Immature natural killer cell (primary cell): Measurements from ENCODE around the gene KLK4. TPM values are rescaled to one million over a fixed set of nuclear protein-coding genes. Genes with fewer than 3 reads are reported as not detected.

Source experiments
- DNase-seq, 3 donors: peaks; one replicate each; pipeline ENCODE4 v3.0.0; 2022; ENCODE audit warnings: mixed read lengths in 1 of 3
- H3K27ac Mint-ChIP-seq, 6 donors: one replicate each; pipeline ENCODE4 v1.8.0; 2020; ENCODE audit warnings: mixed read lengths in 6 of 6, mild to moderate bottlenecking in 5 of 6, inconsistent platforms in 4 of 6, moderate library complexity in 3 of 6
- H3K27me3 Mint-ChIP-seq, 3 donors: one replicate each; pipeline ENCODE4 v1.8.0; 2020 to 2021; ENCODE audit warnings: low read depth in 3 of 3, mild to moderate bottlenecking in 3 of 3, mixed read lengths in 3 of 3, moderate library complexity in 3 of 3, inconsistent platforms in 1 of 3
- H3K36me3 Mint-ChIP-seq, 3 donors: one replicate each; pipeline ENCODE4 v1.8.0; 2020; ENCODE audit warnings: mixed read lengths in 3 of 3, inconsistent platforms in 2 of 3, mild to moderate bottlenecking in 2 of 3
- H3K4me1 Mint-ChIP-seq, 2 donors: one replicate each; pipeline ENCODE4 v1.8.0; 2020; ENCODE audit warnings: inconsistent platforms in 2 of 2, mild to moderate bottlenecking in 2 of 2, mixed read lengths in 2 of 2, moderate library complexity in 1 of 2
- H3K4me3 Mint-ChIP-seq, 5 donors: one replicate each; pipeline ENCODE4 v1.8.0; 2020; ENCODE audit warnings: mild to moderate bottlenecking in 5 of 5, mixed read lengths in 5 of 5, inconsistent platforms in 3 of 5, moderate library complexity in 3 of 5
- H3K9me3 Mint-ChIP-seq, 6 donors: one replicate each; pipeline ENCODE4 v1.8.0; 2020; ENCODE audit warnings: mild to moderate bottlenecking in 6 of 6, mixed read lengths in 6 of 6, inconsistent platforms in 4 of 6, moderate library complexity in 3 of 6
- polyA plus RNA-seq, 3 donors: library from polyadenylated mRNA; unstranded; fragments of 300-500 nt; fragmentation: Illumina TruSeq; gene quantifications; one replicate each; pipeline ENCODE4 v1.2.3, GENCODE V29; 2021

KLK4 gene
- polyA plus RNA-seq, 3 donors from 2014 or later = not detected

- H3K9me3 Mint-ChIP-seq = no peaks in the 10 kb centered on the region
- H3K4me3 Mint-ChIP-seq = no peak overlapping the region
- H3K27me3 Mint-ChIP-seq = peaks cover 3 to 23% (median 18%) of the 10 kb centered on the region in 3 donors
- no peak overlapping the region for H3K27ac Mint-ChIP-seq
- no peaks in the 10 kb centered on the region for H3K36me3 Mint-ChIP-seq
- H3K4me1 Mint-ChIP-seq = peaks cover 0 to 3% of the 10 kb centered on the region in 2 donors
- DNase-seq = no peak
Measured at GRCh38 chr19:50931023-50931422, 19.8 kb upstream of the KLK4 start.

DNA sequence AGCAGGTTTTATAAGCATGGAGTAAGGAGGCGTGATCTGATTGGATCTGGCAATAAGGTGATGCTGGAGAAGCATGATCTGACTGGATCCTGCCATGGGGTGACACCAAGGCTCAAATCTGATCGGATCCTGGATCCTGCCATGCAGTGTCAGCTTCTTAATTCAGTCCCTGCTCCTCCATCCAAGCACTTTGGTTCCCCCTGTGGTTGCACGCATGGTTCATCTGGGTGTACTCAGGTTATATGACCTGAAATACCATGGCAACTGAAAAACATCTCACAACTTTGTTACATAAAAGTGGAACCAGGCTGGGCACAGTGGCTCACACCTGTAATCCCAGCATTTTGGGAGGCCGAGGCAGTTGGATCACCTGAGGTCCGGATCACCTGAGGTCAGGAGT is 17.6 kb upstream of the KLK4 start:
- Mint-ChIP-seq H3K4me3 (no peak overlapping the region), H3K4me1 (peaks cover 0 to 3% of the 10 kb centered on the region in 2 donors), H3K36me3 (no peaks in the 10 kb centered on the region), H3K9me3 (no peaks in the 10 kb centered on the region), H3K27ac (no peak overlapping the region), H3K27me3 (peaks cover 3 to 23% (median 13%) of the 10 kb centered on the region in 3 donors)
- DNase-seq = no peak

DNA sequence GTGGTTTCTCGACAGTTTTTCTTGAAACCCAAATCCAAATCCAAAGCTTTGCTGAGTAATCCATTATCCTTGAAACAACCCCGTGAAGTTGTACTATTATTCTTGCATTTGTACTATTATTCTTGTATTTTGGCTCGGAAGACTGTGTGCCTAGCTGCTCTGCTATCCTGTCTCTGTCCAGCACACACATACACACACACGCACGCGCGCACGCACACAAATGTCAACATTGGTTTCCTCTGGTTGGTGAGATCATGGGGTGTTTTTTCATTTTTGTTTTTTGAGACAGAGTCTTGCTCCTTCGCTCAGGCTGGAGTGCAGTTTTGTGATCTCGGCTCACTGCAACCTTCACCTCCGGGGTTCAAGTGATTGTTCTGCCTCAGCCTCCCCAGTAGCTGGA is 14.9 kb upstream of the KLK4 start:
- Mint-ChIP-seq H3K27me3 (peaks cover 3 to 17% (median 14%) of the 10 kb centered on the region in 3 donors), H3K4me1 (peaks cover 9 to 11% of the 10 kb centered on the region in 2 donors)

DNA sequence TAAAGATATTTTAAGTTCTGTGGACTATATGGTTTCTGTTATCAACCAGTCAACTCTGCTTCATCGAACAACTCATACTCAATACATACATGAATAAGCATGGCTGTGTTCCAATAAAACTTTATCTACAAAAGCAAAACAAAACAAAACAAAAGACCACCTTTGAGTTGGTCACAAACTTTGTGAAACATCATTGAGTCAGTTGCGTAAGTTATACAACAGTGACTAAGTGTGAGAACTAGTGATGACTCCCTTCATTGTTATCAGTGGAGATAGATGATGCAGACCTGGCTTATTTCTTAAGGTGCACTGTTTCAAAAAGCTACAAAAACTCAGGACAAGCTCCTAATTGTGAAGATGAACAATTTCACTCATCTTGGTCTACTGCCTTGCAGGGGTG is 14.5 kb upstream of the KLK4 start:
- Mint-ChIP-seq H3K36me3 (no peaks in the 10 kb centered on the region), H3K9me3 (no peaks in the 10 kb centered on the region), H3K4me3 (no peak overlapping the region), H3K4me1 (peaks cover 9 to 11% of the 10 kb centered on the region in 2 donors), H3K27ac (no peak overlapping the region), H3K27me3 (peaks cover 3 to 15% (median 11%) of the 10 kb centered on the region in 3 donors)
- no peak for DNase-seq

More for the DNA sequence above, 14.9 kb upstream of the KLK4 start:
- Mint-ChIP-seq H3K4me3 (no peak overlapping the region), H3K27ac (no peak overlapping the region), H3K36me3 (no peaks in the 10 kb centered on the region), H3K9me3 (no peaks in the 10 kb centered on the region)
- no peak for DNase-seq

- H3K4me1 Mint-ChIP-seq = peaks cover 8 to 9% of the 10 kb centered on the region in 2 donors
- no peaks in the 10 kb centered on the region for H3K9me3 Mint-ChIP-seq
- H3K36me3 Mint-ChIP-seq = no peaks in the 10 kb centered on the region
- no peak overlapping the region for H3K27ac Mint-ChIP-seq
- DNase-seq = no peak
- H3K4me3 Mint-ChIP-seq = no peak overlapping the region
- H3K27me3 Mint-ChIP-seq = peaks cover 0 to 15% (median 12%) of the 10 kb centered on the region in 3 donors
Measured at GRCh38 chr19:50924586-50924985, 13.4 kb upstream of the KLK4 start.

GRCh38 chr19:50922317-50922853 is 11.2 kb upstream of the KLK4 start:
- H3K4me3 Mint-ChIP-seq = no peak overlapping the region
- H3K27ac Mint-ChIP-seq = no peak overlapping the region
- H3K27me3 Mint-ChIP-seq = peaks cover 0 to 18% (median 15%) of the 10 kb centered on the region in 3 donors
- H3K36me3 Mint-ChIP-seq = no peaks in the 10 kb centered on the region
- peak; percentile 61 to 70 (median 69) for DNase-seq
- H3K9me3 Mint-ChIP-seq = no peaks in the 10 kb centered on the region
- peaks cover 8 to 9% of the 10 kb centered on the region in 2 donors for H3K4me1 Mint-ChIP-seq

DNA sequence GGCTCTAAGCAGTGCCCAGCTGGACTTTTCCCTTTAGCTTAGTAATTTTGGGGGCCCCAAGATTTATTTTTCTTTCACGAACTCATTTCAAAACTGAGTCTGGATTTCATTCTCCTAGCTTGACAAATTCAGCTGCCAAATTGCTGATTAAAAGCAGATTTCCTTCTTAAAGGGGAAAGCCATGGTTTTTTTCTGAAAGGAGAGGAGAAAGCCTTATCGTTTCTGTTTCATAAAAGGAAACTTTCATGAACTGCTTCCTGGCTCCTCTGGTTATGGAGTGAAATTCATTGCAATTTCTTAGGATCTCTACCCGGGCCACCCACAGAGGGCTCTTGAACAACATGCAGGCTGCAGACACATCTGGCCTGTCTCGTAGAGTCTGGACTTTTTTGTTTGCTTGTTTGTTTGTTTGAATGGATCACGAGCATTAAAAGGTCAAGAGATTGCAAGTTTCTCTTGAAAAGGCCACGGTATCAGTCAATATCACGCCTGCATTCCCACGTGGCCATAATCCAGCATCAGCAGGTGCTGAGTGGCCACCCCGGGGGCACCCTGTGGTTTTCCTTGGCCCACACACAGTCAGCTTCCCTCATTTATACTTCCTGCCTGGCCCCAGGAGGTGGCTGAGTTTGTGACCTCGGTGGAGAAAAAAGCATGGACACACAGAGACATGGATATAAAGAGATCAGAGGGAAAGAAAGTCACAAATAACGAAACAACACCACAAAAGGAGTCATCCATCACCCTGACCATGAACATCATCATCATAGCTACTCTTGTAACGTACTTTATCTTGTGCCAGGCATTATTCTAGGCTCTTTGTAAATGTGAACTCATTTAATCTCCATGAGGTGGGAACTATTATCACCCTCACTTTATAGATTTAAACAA is 10.5 kb upstream of the KLK4 start:
- peaks cover 8 to 9% of the 10 kb centered on the region in 2 donors for H3K4me1 Mint-ChIP-seq

DNA sequence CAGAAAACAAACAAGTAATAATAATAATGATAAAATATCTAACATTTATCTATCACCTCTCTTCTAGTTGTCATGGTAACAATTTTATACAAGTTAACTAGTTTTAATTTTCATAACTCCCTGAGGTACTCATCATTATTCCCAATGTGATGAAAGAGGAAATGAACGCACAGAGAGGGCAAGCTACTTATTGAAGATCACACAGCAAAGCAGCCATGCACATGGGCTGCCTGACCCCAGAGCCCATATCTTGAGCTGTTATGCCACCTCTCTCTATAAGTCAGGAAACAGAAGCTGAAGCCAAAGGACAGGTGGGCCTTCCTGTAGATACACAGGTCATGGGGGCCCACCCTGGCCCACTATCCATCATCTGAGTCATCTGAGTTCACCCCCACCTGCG is 4.9 kb upstream of the KLK4 start:
- no peak for DNase-seq
- peaks cover 4 to 22% (median 17%) of the 10 kb centered on the region in 3 donors for H3K27me3 Mint-ChIP-seq
- H3K27ac Mint-ChIP-seq = no peak overlapping the region
- H3K4me1 Mint-ChIP-seq = no peaks in the 10 kb centered on the region
- no peak overlapping the region for H3K4me3 Mint-ChIP-seq
- H3K36me3 Mint-ChIP-seq = no peaks in the 10 kb centered on the region
- no peaks in the 10 kb centered on the region for H3K9me3 Mint-ChIP-seq

More for the DNA sequence above, 10.5 kb upstream of the KLK4 start:
- Mint-ChIP-seq H3K9me3 (no peaks in the 10 kb centered on the region), H3K27ac (no peak overlapping the region), H3K4me3 (no peak overlapping the region), H3K27me3 (peaks cover 0 to 18% (median 16%) of the 10 kb centered on the region in 3 donors), H3K36me3 (no peaks in the 10 kb centered on the region)
- DNase-seq = no peak

- peaks cover 5 to 11% of the 10 kb centered on the region in 2 donors for H3K4me1 Mint-ChIP-seq
Measured at GRCh38 chr19:50912727-50913716, 1.8 kb upstream of the KLK4 start.

GRCh38 chr19:50912102-50912599 is 956 bp upstream of the KLK4 start:
- no peaks in the 10 kb centered on the region for H3K9me3 Mint-ChIP-seq
- H3K4me3 Mint-ChIP-seq = no peak overlapping the region
- H3K4me1 Mint-ChIP-seq = peaks cover 5 to 11% of the 10 kb centered on the region in 2 donors
- no peak for DNase-seq
- no peaks in the 10 kb centered on the region for H3K36me3 Mint-ChIP-seq
- no peak overlapping the region for H3K27ac Mint-ChIP-seq
- peaks cover 12 to 29% (median 20%) of the 10 kb centered on the region in 3 donors for H3K27me3 Mint-ChIP-seq

More at GRCh38 chr19:50912727-50913716, 1.8 kb upstream of the KLK4 start:
- Mint-ChIP-seq H3K4me3 (no peak overlapping the region), H3K27me3 (peaks cover 10 to 27% (median 22%) of the 10 kb centered on the region in 3 donors), H3K36me3 (no peaks in the 10 kb centered on the region), H3K27ac (no peak overlapping the region), H3K9me3 (no peaks in the 10 kb centered on the region)
- no peak for DNase-seq

DNA sequence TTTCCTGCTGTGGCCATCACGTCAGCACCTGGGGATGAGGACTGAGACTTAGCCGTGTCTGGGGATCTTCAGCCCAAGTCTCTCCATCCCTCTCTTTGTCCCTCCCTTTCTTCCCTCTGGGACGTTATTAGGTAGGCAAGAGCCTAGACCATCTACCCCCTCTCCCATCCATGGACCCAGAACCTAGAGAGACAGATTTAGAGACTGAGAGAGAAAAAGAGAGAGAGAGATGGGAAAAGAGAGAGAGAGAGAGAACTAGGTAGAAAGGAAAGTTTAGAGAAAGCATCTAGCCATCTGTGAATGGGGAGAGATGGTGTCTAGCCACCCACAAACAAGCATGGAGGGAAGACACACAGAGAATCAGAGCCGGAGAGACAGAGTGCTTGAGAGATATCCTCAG is 473 bp downstream of the KLK4 start:
- H3K27me3 Mint-ChIP-seq = peaks cover 12 to 25% (median 21%) of the 10 kb centered on the region in 3 donors
- no peak overlapping the region for H3K4me3 Mint-ChIP-seq
- no peaks in the 10 kb centered on the region for H3K36me3 Mint-ChIP-seq
- peaks cover 5 to 11% of the 10 kb centered on the region in 2 donors for H3K4me1 Mint-ChIP-seq
- H3K9me3 Mint-ChIP-seq = no peaks in the 10 kb centered on the region
- H3K27ac Mint-ChIP-seq = no peak overlapping the region
- DNase-seq = no peak

- Mint-ChIP-seq H3K36me3 (no peaks in the 10 kb centered on the region), H3K4me3 (peak overlapping the region in 3 of 5 donors; percentile 5 to 39 (median 33)), H3K9me3 (no peaks in the 10 kb centered on the region), H3K27me3 (peaks cover 14 to 25% (median 21%) of the 10 kb centered on the region in 3 donors), H3K4me1 (peaks cover 5 to 11% of the 10 kb centered on the region in 2 donors), H3K27ac (no peak overlapping the region)
- no peak for DNase-seq
Measured at GRCh38 chr19:50909240-50910070, 1.7 kb downstream of the KLK4 start.
